ENCODE data around the gene FALEC.

The FALEC gene

GRCh38 chr1:150515328-150516049 lies at the start of gene FALEC:
FALEC (plus strand) TSS chr1:150515752.
- no peak for TF ChIP-seq CTCF (IDR thresholded peaks at IDR 0.05; ENCODE audit: extremely low read depth, missing control alignments)
- DNase-seq (ENCODE audit: low spot score) = peak; percentile 97

GRCh38 chr1:150466964-150467363 lies 48.6 kb upstream of the FALEC start:
- no peak for DNase-seq (ENCODE audit: low spot score)
- no peak for TF ChIP-seq CTCF (IDR thresholded peaks at IDR 0.05; ENCODE audit: extremely low read depth, missing control alignments)

- no peak for DNase-seq (ENCODE audit: low spot score)
- TF ChIP-seq CTCF (IDR thresholded peaks at IDR 0.05; ENCODE audit: extremely low read depth, missing control alignments) = no peak
These were observed 46.3 kb upstream of the FALEC start for GRCh38 chr1:150469291-150469690.

DNA sequence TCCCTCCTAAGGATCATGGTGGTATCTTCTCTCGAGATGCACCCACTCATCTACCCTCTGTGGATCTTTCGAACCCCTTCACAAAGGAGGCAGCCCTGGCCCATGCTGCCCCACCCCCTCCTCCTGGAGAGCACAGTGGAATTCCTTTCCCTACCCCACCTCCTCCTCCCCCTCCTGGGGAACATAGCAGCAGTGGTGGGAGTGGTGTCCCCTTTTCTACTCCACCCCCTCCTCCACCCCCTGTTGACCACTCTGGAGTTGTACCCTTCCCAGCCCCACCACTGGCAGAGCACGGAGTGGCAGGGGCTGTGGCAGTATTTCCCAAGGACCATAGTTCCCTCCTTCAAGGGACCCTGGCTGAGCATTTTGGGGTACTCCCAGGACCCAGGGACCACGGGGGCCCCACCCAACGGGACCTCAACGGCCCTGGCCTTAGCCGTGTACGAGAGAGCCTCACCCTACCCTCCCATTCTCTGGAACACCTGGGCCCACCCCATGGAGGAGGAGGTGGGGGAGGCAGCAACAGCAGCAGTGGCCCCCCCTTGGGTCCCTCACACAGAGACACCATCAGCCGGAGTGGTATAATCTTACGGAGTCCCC lies 42.9 kb upstream of the FALEC start:
- DNase-seq (ENCODE audit: low spot score) = no peak
- no peak for TF ChIP-seq CTCF (IDR thresholded peaks at IDR 0.05; ENCODE audit: extremely low read depth, missing control alignments)

DNA sequence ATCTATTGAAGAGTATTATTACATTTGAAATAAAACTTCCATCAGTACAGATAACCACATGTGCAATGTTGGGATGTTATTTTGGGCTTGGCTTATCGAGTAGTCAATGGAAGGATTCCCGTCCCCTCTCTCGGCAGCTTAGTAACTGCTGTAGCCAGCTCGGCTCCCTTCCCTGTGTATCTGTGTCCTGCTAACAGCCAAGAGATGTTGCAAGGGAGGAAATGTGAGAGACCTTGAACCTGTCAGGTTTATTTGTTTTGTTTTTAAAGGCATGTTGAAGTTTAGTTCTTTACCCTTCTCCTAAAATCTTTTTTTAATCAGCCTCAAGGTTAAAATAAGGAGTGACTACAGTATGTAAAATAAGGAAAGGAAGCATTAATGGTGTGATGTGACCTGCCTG lies 41.9 kb upstream of the FALEC start:
- no peak for DNase-seq (ENCODE audit: low spot score)

DNA sequence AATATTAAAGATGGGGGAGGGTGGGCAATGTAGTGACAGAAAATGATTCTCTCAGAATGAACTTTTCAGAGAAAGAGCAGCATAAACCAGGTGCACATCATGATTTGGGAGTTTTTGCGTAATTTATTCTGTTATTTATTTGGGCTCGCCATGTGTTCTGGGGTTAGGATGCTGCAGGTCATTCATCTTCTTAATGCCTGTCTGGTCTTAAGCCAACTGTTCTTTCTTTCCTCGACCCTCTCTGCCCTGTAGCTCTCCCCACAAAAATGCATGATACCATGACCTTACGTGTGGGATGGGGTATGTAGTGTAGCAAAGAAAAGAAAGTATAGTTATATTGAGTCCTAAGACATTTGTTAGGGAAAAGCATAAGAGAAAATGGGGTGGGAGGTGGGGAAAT lies 40.7 kb upstream of the FALEC start:
- TF ChIP-seq CTCF (IDR thresholded peaks at IDR 0.05; ENCODE audit: extremely low read depth, missing control alignments) = no peak
- no peak for DNase-seq (ENCODE audit: low spot score)

More for the DNA sequence above, 41.9 kb upstream of the FALEC start:
- TF ChIP-seq CTCF (IDR thresholded peaks at IDR 0.05; ENCODE audit: extremely low read depth, missing control alignments) = no peak

- DNase-seq (ENCODE audit: low spot score) = no peak
- no peak for TF ChIP-seq CTCF (IDR thresholded peaks at IDR 0.05; ENCODE audit: extremely low read depth, missing control alignments)
These were observed 38.8 kb upstream of the FALEC start for GRCh38 chr1:150476754-150477153.
